ENCODE results near the gene SLC9A9. TPM values are rescaled to one million over a fixed set of nuclear protein-coding genes. Genes with fewer than 3 reads are reported as not detected.

SLC9A9 gene
- total and polyA plus RNA-seq, 9 of the 15 experiments (the other 6 are each of a cell fraction or from before 2014, with no cell fraction given) = 0.03 to 0.13 TPM; not detected in 7

DNA sequence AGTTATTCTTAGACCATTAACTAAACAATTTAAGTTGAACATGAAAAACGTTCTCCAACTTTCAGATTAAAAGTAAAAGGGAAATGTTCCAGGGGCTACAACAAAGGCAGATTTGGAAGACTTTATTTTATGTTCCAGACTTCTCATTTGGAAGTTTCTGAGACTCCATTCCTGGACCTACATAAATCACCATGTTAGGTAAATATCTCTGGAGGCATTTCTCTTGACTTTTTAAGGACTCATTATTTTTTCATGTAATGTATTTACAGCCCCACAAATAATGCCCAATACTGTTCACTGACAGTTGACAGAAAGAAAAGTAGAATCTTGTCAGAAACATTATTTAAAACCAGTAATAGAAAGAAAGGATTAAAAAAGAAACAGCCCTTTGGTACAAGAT, 352.1 kb downstream of the SLC9A9 start (continued):
- TF ChIP-seq, protein P1, sequence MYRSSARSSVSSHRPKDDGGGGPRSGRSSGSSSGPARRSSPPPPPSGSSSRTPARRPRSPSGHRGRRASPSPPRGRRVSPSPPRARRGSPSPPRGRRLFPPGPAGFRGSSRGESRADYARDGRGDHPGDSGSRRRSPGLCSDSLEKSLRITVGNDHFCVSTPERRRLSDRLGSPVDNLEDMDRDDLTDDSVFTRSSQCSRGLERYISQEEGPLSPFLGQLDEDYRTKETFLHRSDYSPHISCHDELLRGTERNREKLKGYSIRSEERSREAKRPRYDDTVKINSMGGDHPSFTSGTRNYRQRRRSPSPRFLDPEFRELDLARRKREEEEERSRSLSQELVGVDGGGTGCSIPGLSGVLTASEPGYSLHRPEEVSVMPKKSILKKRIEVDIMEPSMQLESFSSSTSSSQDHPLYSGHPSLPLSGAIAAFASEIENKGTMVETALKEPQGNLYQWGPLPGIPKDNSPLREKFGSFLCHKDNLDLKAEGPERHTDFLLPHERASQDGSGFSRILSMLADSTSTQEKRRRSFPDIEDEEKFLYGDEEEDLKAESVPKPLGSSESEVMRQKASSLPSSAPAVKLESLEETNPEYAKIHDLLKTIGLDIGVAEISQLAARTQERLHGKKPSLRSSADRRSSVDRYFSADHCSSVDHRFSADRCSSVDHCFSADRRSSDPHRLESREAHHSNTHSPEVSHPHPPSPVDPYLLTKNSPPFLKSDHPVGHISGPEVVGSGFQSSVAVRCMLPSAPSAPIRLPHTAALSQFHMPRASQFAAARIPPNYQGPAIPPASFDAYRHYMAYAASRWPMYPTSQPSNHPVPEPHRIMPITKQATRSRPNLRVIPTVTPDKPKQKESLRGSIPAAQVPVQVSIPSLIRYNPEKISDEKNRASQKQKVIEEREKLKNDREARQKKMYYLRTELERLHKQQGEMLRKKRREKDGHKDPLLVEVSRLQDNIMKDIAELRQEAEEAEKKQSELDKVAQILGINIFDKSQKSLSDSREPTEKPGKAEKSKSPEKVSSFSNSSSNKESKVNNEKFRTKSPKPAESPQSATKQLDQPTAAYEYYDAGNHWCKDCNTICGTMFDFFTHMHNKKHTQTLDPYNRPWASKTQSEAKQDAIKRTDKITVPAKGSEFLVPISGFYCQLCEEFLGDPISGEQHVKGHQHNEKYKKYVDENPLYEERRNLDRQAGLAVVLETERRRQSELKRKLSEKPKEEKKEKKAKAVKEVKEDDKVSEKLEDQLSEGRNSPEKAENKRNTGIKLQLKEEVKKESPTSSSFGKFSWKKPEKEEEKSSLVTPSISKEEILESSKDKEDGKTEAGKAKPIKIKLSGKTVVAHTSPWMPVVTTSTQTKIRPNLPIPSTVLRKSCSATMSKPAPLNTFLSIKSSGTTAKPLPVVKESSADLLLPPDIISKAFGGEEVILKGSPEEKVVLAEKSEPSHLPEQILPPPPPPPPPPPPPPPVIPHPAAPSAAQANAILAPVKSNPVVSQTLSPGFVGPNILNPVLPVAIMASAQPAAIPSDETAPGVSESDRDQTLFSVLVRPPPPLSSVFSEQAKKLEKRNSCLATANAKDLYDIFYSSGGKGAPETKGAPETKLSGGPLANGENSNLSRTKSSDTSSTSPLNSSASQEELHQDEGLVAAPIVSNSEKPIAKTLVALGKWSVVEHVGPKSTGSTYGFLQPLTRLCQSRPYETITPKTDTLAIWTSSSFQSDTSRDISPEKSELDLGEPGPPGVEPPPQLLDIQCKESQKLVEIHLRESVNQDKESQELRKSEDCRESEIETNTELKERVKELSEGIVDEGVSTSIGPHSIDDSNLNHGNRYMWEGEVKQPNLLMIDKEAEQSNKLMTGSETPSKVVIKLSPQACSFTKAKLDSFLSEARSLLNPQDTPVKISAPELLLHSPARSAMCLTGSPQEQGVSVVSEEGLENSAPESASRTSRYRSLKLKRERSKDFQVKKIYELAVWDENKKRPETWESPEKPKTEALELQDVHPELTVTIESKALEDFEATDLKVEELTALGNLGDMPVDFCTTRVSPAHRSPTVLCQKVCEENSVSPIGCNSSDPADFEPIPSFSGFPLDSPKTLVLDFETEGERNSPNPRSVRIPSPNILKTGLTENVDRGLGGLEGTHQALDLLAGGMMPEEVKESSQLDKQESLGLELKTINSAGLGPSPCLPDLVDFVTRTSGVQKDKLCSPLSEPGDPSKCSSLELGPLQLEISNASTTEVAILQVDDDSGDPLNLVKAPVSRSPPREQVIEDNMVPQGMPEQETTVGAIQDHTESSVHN (IDR thresholded peaks at IDR 0.05; ENCODE audit: borderline replicate concordance in 1 of 2, low read depth in 1 of 2) = no peak
- TF ChIP-seq CBFB (CRISPR knock-in tag; IDR thresholded peaks at IDR 0.05) (no peak), YBX1 (IDR thresholded peaks at IDR 0.05) (no peak)
